K562 (cell line): Measurements from ENCODE around the gene HOXC5. TPM values are rescaled to one million over a fixed set of nuclear protein-coding genes. Genes with fewer than 3 reads are reported as not detected.

Experiments used
- CBX8 ChIP-seq: fragments of 200-600 bp; sonication (generic); IDR thresholded peaks from 2 replicates; pipeline ENCODE4 v1.6.1; 2012; ENCODE audit warnings: borderline replicate concordance, mixed run types, low read depth, mild to moderate bottlenecking, moderate library complexity, mixed read lengths, low read length, control low read depth, inconsistent platforms; ENCODE audit not compliant: poor library complexity, severe bottlenecking; ENCODE audit errors: extremely low read depth
- COPS2 ChIP-seq: fragments of 450-650 bp; conservative IDR thresholded peaks from 2 replicates; pipeline ENCODE4 v1.6.1; 2016; ENCODE audit warnings: mild to moderate bottlenecking, moderate library complexity
- DMBX1 ChIP-seq: fragments of 250-450 bp; sonication (Bioruptor Pico); IDR thresholded peaks from 2 replicates; pipeline ENCODE4 v1.8.0; 2022; ENCODE audit warnings: inconsistent platforms, mild to moderate bottlenecking, moderate library complexity, borderline replicate concordance
- HDAC1 ChIP-seq, 2 experiments: fragments of 450-650 bp; IDR thresholded peaks; 2 replicates each; pipeline ENCODE4 v1.6.1; 2016 to 2017; ENCODE audit warnings: inconsistent platforms in 1 of 2, mild to moderate bottlenecking in 1 of 2, moderate library complexity in 1 of 2
- HDAC3 ChIP-seq: fragments of 450-650 bp; IDR thresholded peaks from 2 replicates; pipeline ENCODE4 v1.6.1; 2018; ENCODE audit warnings: borderline replicate concordance, mild to moderate bottlenecking, moderate library complexity; ENCODE audit not compliant: partially characterized antibody
- JUND ChIP-seq, 2 experiments: IDR thresholded peaks; 2 replicates in 1 of 2; 3 replicates in 1 of 2; pipeline ENCODE4 v1.6.1; 2011; ENCODE audit warnings: borderline replicate concordance in 2 of 2, low read depth in 2 of 2, low read length in 2 of 2, improper control_type of control experiment in 1 of 2, missing biosample characterization in 1 of 2, missing genetic modification characterization in 1 of 2, missing genetic modification reagents in 1 of 2
- PHB2 ChIP-seq: fragments of 450-650 bp; IDR thresholded peaks from 2 replicates; pipeline ENCODE4 v1.6.1; 2017; ENCODE audit warnings: low read depth
- SMC3 ChIP-seq: conservative IDR thresholded peaks from 2 replicates; pipeline ENCODE4 v1.6.1; 2011; ENCODE audit warnings: low read depth, low read length, improper control_type of control experiment; ENCODE audit not compliant: insufficient read depth
- ZNF280B ChIP-seq: fragments of 250-450 bp; sonication (Bioruptor Pico); IDR thresholded peaks from 2 replicates; pipeline ENCODE4 v1.5.1; 2021; ENCODE audit warnings: mild to moderate bottlenecking
- ZNF311 ChIP-seq: fragments of 250-450 bp; sonication (Bioruptor Pico); IDR thresholded peaks from 2 replicates; pipeline ENCODE4 v1.4.0; 2020; ENCODE audit warnings: mild to moderate bottlenecking, moderate library complexity
- ZNF785 ChIP-seq: fragments of 250-450 bp; sonication (Bioruptor Pico); IDR thresholded peaks from 2 replicates; pipeline ENCODE4 v1.4.0; 2020; ENCODE audit warnings: mild to moderate bottlenecking
- ZZZ3 ChIP-seq: fragments of 450-650 bp; IDR thresholded peaks from 2 replicates; pipeline ENCODE4 v1.6.1; 2016; ENCODE audit warnings: antibody characterized with exemption, mild to moderate bottlenecking, moderate library complexity
- polyA plus RNA-seq, 8 experiments: library from polyadenylated mRNA; depleted of rRNA in 4 of 8; stranded (reverse) in 5 of 8; unstranded in 3 of 8; fragments of >200 nt; fragmentation: Nextera tagmentation in 2 of 8; fragmentation: Illumina TruSeq in 1 of 8; extraction: Ambion mirVana in 2 of 8; extraction: Trizol in 1 of 8; gene quantifications; 2 replicates each; pipeline versions ENCODE4 v1.2.1 to v1.2.3, GENCODE V29; 2011 to 2014; ENCODE audit warnings: inconsistent platforms in 1 of 8, missing spikeins in 1 of 8
- total RNA-seq, 7 experiments: library from RNA; depleted of rRNA in 6 of 7; stranded (reverse); fragments of >200 nt in 6 of 7; fragmentation: Illumina TruSeq in 2 of 7; extraction: Trizol in 2 of 7; gene quantifications; 2 replicates each; pipeline versions ENCODE4 v1.2.1 to v1.2.3, GENCODE V29; 2011 to 2021; ENCODE audit warnings: low replicate concordance in 1 of 7
- TF ChIP-seq, protein P1 (sequence below): fragments of 450-650 bp; IDR thresholded peaks from 2 replicates; pipeline ENCODE4 v1.6.1; 2016; ENCODE audit warnings: mild to moderate bottlenecking
- TF ChIP-seq, protein P2 (sequence below), 2 experiments: fragments of 450-650 bp in 1 of 2; sonication (generic) in 1 of 2; formaldehyde crosslinking; conservative IDR thresholded peaks; 2 replicates each; pipeline versions ENCODE4 v1.4.0 to v1.8.1; 2020 to 2022; ENCODE audit warnings: mild to moderate bottlenecking in 1 of 2, missing genetic modification reagents in 1 of 2
- TF ChIP-seq, protein P3 (sequence below), 3 experiments: fragments of 200-800 bp in 1 of 3; sonication (Bioruptor generic) in 1 of 3; sonication (generic) in 1 of 3; formaldehyde crosslinking in 1 of 3; IDR thresholded peaks; 2 replicates each; pipeline versions ENCODE4 v1.6.1 to v1.8.0; 2016 to 2022; ENCODE audit warnings: mild to moderate bottlenecking in 2 of 3, missing compliant biosample characterization in 2 of 3, missing genetic modification characterization in 2 of 3, missing genetic modification reagents in 1 of 3

Gene HOXC5
- total and polyA plus RNA-seq, 9 of the 15 experiments (the other 6 are each of a cell fraction or from before 2014, with no cell fraction given), result 0.10 to 0.44 (median 0.18) TPM; not detected in 4

GRCh38 chr12:54017027-54017788 is 15.6 kb upstream of the HOXC5 start (continued):
- TF ChIP-seq, protein P1, sequence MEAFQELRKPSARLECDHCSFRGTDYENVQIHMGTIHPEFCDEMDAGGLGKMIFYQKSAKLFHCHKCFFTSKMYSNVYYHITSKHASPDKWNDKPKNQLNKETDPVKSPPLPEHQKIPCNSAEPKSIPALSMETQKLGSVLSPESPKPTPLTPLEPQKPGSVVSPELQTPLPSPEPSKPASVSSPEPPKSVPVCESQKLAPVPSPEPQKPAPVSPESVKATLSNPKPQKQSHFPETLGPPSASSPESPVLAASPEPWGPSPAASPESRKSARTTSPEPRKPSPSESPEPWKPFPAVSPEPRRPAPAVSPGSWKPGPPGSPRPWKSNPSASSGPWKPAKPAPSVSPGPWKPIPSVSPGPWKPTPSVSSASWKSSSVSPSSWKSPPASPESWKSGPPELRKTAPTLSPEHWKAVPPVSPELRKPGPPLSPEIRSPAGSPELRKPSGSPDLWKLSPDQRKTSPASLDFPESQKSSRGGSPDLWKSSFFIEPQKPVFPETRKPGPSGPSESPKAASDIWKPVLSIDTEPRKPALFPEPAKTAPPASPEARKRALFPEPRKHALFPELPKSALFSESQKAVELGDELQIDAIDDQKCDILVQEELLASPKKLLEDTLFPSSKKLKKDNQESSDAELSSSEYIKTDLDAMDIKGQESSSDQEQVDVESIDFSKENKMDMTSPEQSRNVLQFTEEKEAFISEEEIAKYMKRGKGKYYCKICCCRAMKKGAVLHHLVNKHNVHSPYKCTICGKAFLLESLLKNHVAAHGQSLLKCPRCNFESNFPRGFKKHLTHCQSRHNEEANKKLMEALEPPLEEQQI, result no peak
- TF ChIP-seq ZNF311 (CRISPR knock-in tag) (no peak), SMC3 (no peak), JUND (IDR thresholded peaks at IDR 0.05; ENCODE audit: borderline replicate concordance, low read depth, low read length) (no peak), JUND (tag; IDR thresholded peaks at IDR 0.05; ENCODE audit: borderline replicate concordance, low read depth, low read length) (no peak), ZNF785 (no peak), HDAC3 (no peak), HDAC1 (IDR thresholded peaks at IDR 0.05) (0 out of 4 replicates have a peak, but pooled peaks of 1 of the 2 experiments have one; percentile 36), CBX8 (no peak), ZZZ3 (no peak), PHB2 (0 out of 2 replicates have a peak, but pooled peaks have one; percentile 22), ZNF280B (no peak), DMBX1 (CRISPR knock-in tag) (no peak), COPS2 (no peak)
- TF ChIP-seq, protein P2, sequence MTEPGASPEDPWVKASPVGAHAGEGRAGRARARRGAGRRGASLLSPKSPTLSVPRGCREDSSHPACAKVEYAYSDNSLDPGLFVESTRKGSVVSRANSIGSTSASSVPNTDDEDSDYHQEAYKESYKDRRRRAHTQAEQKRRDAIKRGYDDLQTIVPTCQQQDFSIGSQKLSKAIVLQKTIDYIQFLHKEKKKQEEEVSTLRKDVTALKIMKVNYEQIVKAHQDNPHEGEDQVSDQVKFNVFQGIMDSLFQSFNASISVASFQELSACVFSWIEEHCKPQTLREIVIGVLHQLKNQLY (CRISPR knock-in tag; conservative IDR thresholded peaks at IDR 0.05), result no peak
- TF ChIP-seq, protein P3, sequence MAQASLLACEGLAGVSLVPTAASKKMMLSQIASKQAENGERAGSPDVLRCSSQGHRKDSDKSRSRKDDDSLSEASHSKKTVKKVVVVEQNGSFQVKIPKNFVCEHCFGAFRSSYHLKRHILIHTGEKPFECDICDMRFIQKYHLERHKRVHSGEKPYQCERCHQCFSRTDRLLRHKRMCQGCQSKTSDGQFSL (CRISPR knock-in tag; IDR thresholded peaks at IDR 0.05), result no peak
- TF ChIP-seq, protein P3 (tag; IDR thresholded peaks at IDR 0.05), result no peak
